GM23338 (cell line): ENCODE measurements around the gene HOXB5. TPM values are rescaled to one million over a fixed set of nuclear protein-coding genes. Genes with fewer than 3 reads are reported as not detected.

Source experiments
- ATAC-seq: fragments of 200-7000 bp; cut with Tn5 transposase; 3 replicates; pipeline ENCODE4 v1.9.1; 2020
- DNase-seq: peaks from one replicate; pipeline ENCODE4 v3.0.0-alpha.2; 2015; ENCODE audit warnings: low spot score
- H2AFZ ChIP-seq: fragments of 200-600 bp; sonication (generic); 2 replicates; pipeline ENCODE4 v1.8.0; 2016; ENCODE audit warnings: antibody characterized with exemption, mild to moderate bottlenecking, moderate library complexity
- H3F3A ChIP-seq: fragments of 200-600 bp; sonication (generic); replicated peaks from 2 replicates; pipeline ENCODE4 v1.8.0; 2017; ENCODE audit warnings: antibody characterized with exemption, mixed run types, low read depth
- H3K27ac ChIP-seq: fragments of 200-600 bp; sonication (generic); 2 replicates; pipeline ENCODE4 v1.6.1; 2016; ENCODE audit warnings: low read depth
- H3K27me3 ChIP-seq: fragments of 200-600 bp; sonication (generic); 2 replicates; pipeline ENCODE4 v1.8.0; 2016; ENCODE audit warnings: mild to moderate bottlenecking, mixed run types, moderate library complexity; ENCODE audit not compliant: insufficient read depth
- H3K36me3 ChIP-seq: fragments of 200-600 bp; sonication (generic); 2 replicates; pipeline ENCODE4 v1.8.0; 2016; ENCODE audit warnings: mild to moderate bottlenecking; ENCODE audit not compliant: insufficient read depth
- H3K4me1 ChIP-seq: fragments of 200-600 bp; sonication (generic); 2 replicates; pipeline ENCODE4 v1.8.0; 2016; ENCODE audit warnings: mild to moderate bottlenecking, moderate library complexity; ENCODE audit not compliant: insufficient read depth
- H3K4me2 ChIP-seq: fragments of 200-600 bp; sonication (generic); 2 replicates; pipeline ENCODE4 v1.7.1; 2017; ENCODE audit warnings: mixed run types
- H3K4me3 ChIP-seq: fragments of 200-600 bp; sonication (generic); 2 replicates; pipeline ENCODE4 v1.6.1; 2016; ENCODE audit warnings: mixed run types
- H3K79me2 ChIP-seq: fragments of 200-600 bp; sonication (generic); replicated peaks from 2 replicates; pipeline ENCODE4 v1.8.0; 2017; ENCODE audit warnings: mild to moderate bottlenecking; ENCODE audit not compliant: insufficient read depth
- H3K9me2 ChIP-seq: fragments of 200-600 bp; sonication (generic); 2 replicates; pipeline ENCODE4 v1.8.0; 2017; ENCODE audit not compliant: insufficient read depth
- H4K20me1 ChIP-seq: fragments of 200-600 bp; sonication (generic); replicated peaks from 2 replicates; pipeline ENCODE4 v1.8.0; 2017; ENCODE audit warnings: mild to moderate bottlenecking; ENCODE audit not compliant: insufficient read depth
- H3K27ac Mint-ChIP-seq: 2 replicates; pipeline ENCODE4 v1.8.0; 2020; ENCODE audit warnings: inconsistent platforms, mild to moderate bottlenecking, moderate library complexity, mixed read lengths
- H3K27me3 Mint-ChIP-seq: 3 replicates; pipeline ENCODE4 v1.8.0; 2022; ENCODE audit warnings: low read depth, mild to moderate bottlenecking, moderate library complexity, mixed read lengths, inconsistent platforms; ENCODE audit not compliant: insufficient read depth, poor library complexity
- H3K36me3 Mint-ChIP-seq: 3 replicates; pipeline ENCODE4 v1.8.0; 2021; ENCODE audit warnings: low read depth, mild to moderate bottlenecking, inconsistent platforms, moderate library complexity, mixed read lengths
- H3K4me1 Mint-ChIP-seq: 3 replicates; pipeline ENCODE4 v1.8.0; 2020; ENCODE audit warnings: mild to moderate bottlenecking, inconsistent platforms, mixed read lengths
- H3K4me3 Mint-ChIP-seq: 3 replicates; pipeline ENCODE4 v1.8.0; 2021; ENCODE audit warnings: moderate library complexity, mild to moderate bottlenecking, inconsistent platforms, mixed read lengths
- H3K9me3 Mint-ChIP-seq: 3 replicates; pipeline ENCODE4 v1.8.0; 2020; ENCODE audit warnings: moderate library complexity, mild to moderate bottlenecking, inconsistent platforms, mixed read lengths
- EZH2 ChIP-seq: fragments of 200-600 bp; sonication (generic); IDR thresholded peaks from one replicate; pipeline ENCODE4 v1.8.0; 2017; ENCODE audit warnings: antibody characterized with exemption, mild to moderate bottlenecking, low read depth; ENCODE audit not compliant: unreplicated experiment
- POLR2AphosphoS5 ChIP-seq: IDR thresholded peaks from 2 replicates; pipeline ENCODE4 v1.6.1; 2016; ENCODE audit warnings: antibody characterized with exemption, low read depth
- polyA plus RNA-seq: library from polyadenylated mRNA; unstranded; fragments of >200 nt; fragmentation: Nextera tagmentation; extraction: Ambion mirVana; gene quantifications from 2 replicates; pipeline ENCODE4 v1.2.1, GENCODE V29; 2016
- total RNA-seq: library from RNA; depleted of rRNA; stranded (reverse); fragments of >200 nt; shearing (Covaris generic); gene quantifications from 2 replicates; pipeline ENCODE4 v1.2.3, GENCODE V29; 2014
- TF ChIP-seq, protein P1 (sequence below): fragments of 250-450 bp; sonication (Bioruptor Pico); IDR thresholded peaks from 2 replicates; pipeline ENCODE4 v1.5.0; 2020; ENCODE audit warnings: mild to moderate bottlenecking, moderate library complexity

Gene HOXB5
- total and polyA plus RNA-seq, 2 experiments from 2014 or later, result not detected

GRCh38 chr17:48571024-48571818 lies 22.4 kb downstream of the HOXB5 start:
- peaks cover 74% of the 10 kb centered on the region for H4K20me1 ChIP-seq
- peaks cover 78% of the 10 kb centered on the region for H3K4me1 ChIP-seq
- H3K4me1 Mint-ChIP-seq, result peaks cover 26% of the 10 kb centered on the region
- peak overlapping the region; percentile 33; the same call in 1 of the 2 replicates for H3K4me2 ChIP-seq
- no peaks in the 10 kb centered on the region for H3K27me3 Mint-ChIP-seq
- no peak overlapping the region for H3K27ac ChIP-seq
- no peaks in the 10 kb centered on the region for H3K36me3 ChIP-seq
- H3K27ac Mint-ChIP-seq, result no peak overlapping the region
- no peaks in the 10 kb centered on the region; the same call in 2 of the 3 replicates for H3K9me3 Mint-ChIP-seq
- no peak for TF ChIP-seq POLR2AphosphoS5
- peak; percentile 90 for TF ChIP-seq EZH2
- TF ChIP-seq, protein P1, sequence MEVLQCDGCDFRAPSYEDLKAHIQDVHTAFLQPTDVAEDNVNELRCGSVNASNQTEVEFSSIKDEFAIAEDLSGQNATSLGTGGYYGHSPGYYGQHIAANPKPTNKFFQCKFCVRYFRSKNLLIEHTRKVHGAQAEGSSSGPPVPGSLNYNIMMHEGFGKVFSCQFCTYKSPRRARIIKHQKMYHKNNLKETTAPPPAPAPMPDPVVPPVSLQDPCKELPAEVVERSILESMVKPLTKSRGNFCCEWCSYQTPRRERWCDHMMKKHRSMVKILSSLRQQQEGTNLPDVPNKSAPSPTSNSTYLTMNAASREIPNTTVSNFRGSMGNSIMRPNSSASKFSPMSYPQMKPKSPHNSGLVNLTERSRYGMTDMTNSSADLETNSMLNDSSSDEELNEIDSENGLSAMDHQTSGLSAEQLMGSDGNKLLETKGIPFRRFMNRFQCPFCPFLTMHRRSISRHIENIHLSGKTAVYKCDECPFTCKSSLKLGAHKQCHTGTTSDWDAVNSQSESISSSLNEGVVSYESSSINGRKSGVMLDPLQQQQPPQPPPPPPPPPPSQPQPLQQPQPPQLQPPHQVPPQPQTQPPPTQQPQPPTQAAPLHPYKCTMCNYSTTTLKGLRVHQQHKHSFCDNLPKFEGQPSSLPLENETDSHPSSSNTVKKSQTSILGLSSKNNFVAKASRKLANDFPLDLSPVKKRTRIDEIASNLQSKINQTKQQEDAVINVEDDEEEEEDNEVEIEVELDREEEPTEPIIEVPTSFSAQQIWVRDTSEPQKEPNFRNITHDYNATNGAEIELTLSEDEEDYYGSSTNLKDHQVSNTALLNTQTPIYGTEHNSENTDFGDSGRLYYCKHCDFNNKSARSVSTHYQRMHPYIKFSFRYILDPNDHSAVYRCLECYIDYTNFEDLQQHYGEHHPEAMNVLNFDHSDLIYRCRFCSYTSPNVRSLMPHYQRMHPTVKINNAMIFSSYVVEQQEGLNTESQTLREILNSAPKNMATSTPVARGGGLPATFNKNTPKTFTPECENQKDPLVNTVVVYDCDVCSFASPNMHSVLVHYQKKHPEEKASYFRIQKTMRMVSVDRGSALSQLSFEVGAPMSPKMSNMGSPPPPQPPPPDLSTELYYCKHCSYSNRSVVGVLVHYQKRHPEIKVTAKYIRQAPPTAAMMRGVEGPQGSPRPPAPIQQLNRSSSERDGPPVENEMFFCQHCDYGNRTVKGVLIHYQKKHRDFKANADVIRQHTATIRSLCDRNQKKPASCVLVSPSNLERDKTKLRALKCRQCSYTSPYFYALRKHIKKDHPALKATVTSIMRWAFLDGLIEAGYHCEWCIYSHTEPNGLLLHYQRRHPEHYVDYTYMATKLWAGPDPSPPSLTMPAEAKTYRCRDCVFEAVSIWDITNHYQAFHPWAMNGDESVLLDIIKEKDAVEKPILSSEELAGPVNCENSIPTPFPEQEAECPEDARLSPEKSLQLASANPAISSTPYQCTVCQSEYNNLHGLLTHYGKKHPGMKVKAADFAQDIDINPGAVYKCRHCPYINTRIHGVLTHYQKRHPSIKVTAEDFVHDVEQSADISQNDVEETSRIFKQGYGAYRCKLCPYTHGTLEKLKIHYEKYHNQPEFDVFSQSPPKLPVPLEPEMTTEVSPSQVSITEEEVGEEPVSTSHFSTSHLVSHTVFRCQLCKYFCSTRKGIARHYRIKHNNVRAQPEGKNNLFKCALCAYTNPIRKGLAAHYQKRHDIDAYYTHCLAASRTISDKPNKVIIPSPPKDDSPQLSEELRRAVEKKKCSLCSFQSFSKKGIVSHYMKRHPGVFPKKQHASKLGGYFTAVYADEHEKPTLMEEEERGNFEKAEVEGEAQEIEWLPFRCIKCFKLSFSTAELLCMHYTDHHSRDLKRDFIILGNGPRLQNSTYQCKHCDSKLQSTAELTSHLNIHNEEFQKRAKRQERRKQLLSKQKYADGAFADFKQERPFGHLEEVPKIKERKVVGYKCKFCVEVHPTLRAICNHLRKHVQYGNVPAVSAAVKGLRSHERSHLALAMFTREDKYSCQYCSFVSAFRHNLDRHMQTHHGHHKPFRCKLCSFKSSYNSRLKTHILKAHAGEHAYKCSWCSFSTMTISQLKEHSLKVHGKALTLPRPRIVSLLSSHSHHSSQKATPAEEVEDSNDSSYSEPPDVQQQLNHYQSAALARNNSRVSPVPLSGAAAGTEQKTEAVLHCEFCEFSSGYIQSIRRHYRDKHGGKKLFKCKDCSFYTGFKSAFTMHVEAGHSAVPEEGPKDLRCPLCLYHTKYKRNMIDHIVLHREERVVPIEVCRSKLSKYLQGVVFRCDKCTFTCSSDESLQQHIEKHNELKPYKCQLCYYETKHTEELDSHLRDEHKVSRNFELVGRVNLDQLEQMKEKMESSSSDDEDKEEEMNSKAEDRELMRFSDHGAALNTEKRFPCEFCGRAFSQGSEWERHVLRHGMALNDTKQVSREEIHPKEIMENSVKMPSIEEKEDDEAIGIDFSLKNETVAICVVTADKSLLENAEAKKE (CRISPR knock-in tag), result no peak
- no peaks in the 10 kb centered on the region for H3K36me3 Mint-ChIP-seq
- ATAC-seq, result peak; percentile 19
- no peak overlapping the region; the same call in 2 of the 3 replicates for H3K4me3 Mint-ChIP-seq
- no peak for DNase-seq
- H3K9me2 ChIP-seq, result no peaks in the 10 kb centered on the region
- H3F3A ChIP-seq, result peaks cover 74% of the 10 kb centered on the region
- H3K79me2 ChIP-seq, result no peaks in the 10 kb centered on the region
- H2AFZ ChIP-seq, result no peak overlapping the region
- peaks cover 100% of the 10 kb centered on the region for H3K27me3 ChIP-seq
- H3K4me3 ChIP-seq, result no peak overlapping the region
